IPS DF 19.7 (cell line): Measurements from ENCODE around the gene KCNMA1.

Experiments used
- DNase-seq: peaks from one replicate; pipeline ENCODE4 v3.0.0-alpha.2; 2013; ENCODE audit warnings: low read depth, low spot score

Gene KCNMA1

DNA sequence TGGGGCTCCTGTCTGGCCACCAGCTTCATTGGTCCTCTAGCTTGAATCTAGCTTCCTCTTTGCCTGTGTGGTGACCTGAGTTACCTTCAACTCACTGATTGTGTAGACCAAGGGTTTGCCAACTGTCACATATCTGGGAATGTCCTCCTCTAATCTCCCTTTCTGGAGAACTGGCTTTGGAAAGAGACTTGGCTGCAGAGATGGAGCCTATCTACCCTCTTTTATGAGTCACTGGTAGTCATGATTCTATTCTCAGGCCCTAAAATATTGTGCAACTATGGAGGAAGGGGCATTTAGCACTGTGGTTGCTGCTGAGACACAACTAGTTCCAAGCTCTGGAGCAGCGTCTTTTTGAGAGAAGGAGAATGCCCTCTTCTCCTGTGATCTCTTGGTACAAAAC, 691.3 kb downstream of the KCNMA1 start:
- DNase-seq, result no peak

- DNase-seq, result no peak
Observed at GRCh38 chr10:76945166-76945565, 692.4 kb downstream of the KCNMA1 start.

DNA sequence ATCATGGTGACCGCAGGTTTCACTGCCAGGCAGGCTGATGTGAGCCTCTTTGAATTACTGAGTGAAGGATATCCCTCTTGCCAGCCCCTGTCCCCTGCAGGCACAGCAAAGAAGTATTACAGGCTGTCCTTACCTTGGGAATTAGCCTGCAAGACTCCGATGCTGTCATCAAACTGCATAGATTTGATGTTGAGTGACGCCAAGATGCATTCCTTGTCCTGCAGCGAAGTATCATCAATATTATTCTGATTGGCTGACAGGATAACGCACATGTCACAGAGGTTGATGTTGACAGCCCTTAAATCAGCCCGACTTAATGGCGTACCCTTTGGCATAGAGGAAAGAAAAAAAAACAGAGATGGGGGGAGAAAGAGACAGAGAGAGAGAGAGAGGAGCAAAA, 693.0 kb downstream of the KCNMA1 start:
- no peak for DNase-seq

DNA sequence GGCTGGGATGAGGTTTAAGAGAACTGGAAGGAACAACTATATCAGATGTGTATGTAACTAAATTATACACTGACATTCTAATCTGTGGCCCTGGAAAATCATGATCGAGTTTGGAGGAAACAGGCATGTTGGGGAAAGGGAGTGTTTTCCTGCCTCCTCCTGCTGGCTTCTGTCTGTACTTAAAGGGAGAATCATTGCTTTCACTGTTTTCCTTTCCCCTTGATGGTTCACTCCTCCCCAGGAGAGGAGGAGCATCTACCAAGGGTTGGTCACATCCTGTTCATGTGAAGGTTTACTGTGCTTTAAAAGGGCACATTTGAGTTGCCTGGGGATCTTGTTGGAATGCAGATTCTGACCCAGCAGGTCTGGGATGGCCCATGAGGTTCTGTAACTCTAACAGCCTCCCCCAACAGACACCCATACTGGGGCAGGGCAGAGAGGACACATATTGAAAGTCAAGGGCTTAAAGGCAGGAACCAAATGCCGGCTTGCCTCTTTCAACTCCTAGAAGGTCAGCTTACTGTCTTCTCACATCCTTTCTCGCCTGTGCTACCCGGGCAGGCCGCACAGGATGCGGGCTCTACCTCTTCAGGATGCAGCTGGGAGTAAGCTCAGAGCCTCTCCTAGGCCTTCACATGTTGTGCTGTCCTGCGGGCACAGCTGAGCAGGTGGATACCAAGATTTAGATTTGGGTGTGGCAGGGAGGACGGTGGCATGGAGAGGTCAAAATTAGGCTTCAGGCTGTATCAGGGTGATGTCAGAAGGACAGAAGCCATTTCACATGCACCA, 694.8 kb downstream of the KCNMA1 start:
- DNase-seq, result no peak

DNA sequence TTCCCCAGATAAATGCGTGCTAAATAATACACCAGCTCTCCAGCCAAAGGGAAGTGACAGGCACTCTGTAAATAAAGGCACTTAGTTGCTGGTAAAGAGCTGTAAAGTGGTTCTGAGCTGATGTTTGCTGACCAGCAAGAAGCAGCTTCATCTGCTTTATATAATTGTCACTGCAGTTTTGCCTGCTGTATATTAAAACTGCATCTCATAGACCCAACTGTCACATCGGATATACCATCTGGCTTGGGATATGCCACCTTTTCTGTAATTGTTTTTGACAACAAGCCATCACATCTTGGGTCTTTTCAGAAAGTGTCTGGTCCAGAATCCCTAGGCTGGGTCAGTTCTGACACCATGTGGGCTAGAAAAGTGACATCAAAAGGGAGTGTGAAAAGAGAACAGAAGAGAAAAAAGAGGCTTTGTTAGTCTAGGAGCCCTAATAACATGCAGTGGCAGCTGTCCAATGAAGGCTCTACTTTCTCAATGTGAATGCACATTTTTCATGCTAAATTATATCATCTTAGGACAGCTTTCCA, 697.6 kb downstream of the KCNMA1 start:
- no peak for DNase-seq

DNA sequence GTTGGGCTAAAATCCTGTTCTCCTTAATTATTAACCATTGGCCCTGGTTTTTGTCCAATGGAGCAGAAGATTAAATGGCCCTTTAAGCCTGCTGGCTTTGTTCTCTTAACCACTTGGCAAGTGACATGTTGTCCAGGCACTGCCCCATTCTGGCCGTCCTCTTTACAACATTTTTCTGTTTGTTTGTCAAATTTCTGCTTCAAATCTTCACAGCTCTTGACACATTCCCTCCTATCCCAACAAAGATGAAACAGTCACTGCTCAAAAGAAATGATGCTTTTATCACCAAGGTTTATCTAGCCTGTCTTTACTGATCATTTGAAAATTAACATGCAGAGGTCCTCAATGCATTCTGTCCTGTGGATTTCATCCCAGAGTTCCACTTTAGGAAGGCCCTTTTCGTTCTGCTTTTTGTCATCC, 700.4 kb downstream of the KCNMA1 start:
- DNase-seq, result no peak

- DNase-seq, result no peak
Observed at GRCh38 chr10:76935941-76936613, 701.5 kb downstream of the KCNMA1 start.

DNA sequence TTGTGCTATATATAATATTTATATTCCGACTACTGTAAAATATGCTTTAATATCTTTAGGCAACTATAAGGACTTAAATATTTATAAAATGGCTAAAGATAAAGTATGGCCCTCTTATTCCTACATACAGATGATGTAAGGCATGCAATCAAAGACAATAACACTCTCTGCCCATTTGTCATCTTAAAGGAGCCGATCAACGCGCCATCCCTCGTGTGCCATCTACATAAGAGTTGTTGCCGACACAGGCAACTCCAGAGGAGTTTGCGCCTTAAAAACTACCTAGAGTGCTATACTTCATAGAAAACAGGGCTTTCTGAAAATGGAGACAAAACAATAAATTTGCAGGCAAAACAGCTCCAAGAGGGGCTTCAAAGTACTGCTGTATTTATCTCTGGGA, 709.0 kb downstream of the KCNMA1 start:
- DNase-seq, result no peak

GRCh38 chr10:76925636-76926405, 711.8 kb downstream of the KCNMA1 start:
- no peak for DNase-seq

DNA sequence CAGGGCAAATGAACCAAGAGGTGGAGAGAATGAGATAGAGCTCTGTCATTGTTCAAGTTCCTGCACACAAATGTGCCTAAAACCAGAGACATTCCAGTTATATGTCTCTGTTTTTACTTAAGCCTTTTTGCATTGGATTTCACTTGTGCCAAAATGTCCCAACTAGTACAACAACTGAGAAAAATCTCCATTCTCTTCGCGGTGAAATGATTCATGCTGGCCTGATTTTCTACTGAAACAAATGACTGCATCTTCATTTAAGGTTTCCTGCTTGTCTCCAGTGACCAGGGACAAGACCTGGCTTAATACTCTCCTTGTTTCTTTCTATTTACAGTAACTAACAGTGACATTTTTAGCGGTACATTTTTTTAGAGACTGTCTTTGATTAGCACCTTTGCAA, 714.9 kb downstream of the KCNMA1 start:
- DNase-seq, result no peak

DNA sequence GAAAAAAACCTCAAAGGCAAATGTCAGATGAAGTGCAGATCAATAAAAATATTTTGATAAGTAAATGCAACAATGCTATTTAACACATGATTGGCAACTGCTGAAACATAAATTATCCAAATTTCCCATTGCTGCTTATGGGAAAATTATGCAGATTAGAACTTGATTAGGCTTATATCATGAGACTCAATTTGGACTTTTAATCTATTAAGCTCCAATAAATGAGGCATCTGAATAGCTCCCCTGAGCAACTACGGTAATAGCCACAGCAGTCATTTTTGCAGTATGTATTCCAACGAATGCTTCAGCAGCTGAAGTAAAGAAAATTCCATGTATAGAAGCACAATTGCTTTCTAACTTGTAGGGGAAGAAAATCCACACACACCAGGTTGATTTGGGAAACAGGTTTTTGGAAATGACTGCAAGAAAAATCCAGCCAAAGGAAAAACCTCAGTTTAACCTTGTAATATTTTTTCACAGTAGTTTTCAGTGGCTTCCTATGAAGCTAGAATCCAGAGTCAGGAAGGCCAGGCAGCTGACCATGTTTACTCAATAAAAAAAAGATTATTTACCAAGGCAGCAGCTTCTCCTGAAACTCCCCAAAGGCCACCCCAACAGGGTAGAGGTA, 716.1 kb downstream of the KCNMA1 start:
- DNase-seq, result no peak

DNA sequence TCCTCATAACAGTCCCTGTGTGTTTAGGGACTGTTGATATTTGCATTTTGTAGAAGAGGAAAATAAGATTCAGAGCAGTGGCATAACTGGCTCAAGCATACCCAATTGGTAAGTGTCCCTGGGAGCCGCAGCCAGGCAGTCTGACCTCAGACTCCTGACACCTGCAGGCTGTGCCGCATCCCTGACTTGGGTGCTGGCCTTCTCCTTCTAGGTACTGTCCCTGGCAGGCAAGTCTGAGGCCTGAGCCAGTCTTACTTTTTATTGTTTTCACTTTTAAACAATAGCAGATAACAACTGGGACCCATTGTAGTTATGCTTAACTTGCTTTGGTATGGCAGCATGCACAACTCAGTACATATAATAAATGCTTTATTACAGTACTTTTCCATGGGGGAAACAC, 717.0 kb downstream of the KCNMA1 start:
- DNase-seq, result no peak

GRCh38 chr10:76918106-76918505, 719.5 kb downstream of the KCNMA1 start:
- no peak for DNase-seq

GRCh38 chr10:76917071-76917470, 720.5 kb downstream of the KCNMA1 start:
- DNase-seq, result no peak

DNA sequence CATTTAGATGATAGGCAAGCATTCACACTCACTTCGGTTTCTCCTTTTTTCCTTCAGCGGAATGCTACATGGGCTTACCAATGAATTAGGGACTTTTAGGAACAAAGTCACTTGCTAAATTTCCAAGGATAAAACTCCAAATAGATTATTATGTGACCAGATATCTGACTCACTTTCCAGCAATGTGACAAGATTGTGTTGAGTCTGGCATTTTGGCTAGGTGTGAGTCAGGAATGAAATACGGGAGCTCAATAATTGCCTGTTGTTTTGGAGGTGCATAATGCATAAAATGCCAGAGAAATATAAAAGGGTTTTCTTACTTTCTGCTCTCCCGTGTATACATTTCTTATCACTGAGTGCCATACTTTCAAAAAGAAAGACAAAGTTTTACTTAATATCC, 721.1 kb downstream of the KCNMA1 start:
- no peak for DNase-seq

DNA sequence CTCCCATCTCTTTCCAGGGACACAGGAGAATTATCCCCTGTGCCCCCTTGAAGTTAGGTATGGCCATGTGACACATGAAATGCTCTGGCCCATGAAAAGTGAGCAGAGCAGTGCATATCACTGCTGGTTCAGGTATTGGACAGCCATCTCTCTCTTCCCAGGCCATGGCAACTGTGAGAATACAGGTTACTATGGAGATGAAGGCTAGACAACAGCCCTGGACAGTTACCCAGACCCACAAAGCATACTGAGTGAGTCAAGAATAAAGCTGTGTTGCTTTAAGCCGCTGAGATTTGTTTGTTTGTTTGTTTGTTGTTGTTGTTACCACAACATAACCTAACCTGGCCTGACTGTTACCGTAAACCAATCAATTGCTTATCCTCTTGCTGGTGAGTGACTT, 722.3 kb downstream of the KCNMA1 start:
- DNase-seq, result no peak

- no peak for DNase-seq
Observed at GRCh38 chr10:76911184-76911583, 726.4 kb downstream of the KCNMA1 start.

- no peak for DNase-seq
Observed at GRCh38 chr10:76910184-76910962, 727.2 kb downstream of the KCNMA1 start.

DNA sequence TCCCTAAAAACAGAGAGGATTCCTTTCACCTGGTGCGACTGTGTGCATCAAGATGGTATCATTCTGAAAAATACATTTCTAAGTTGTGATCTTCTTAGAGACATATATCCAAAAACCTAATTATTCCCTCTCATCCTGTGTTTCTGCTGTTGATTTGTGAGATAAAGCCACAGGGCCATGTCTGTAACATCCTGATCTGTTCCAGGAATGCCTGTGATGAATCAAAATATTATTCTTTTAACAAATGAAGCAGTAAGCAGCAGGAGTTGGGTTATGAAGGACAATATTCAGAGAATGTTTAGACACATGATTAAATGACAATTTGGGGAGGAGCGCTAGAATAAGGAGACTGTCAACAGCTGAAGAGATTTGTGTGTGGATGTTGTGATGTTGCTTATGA, 731.4 kb downstream of the KCNMA1 start:
- no peak for DNase-seq

GRCh38 chr10:76905251-76905650, 732.4 kb downstream of the KCNMA1 start:
- no peak for DNase-seq

GRCh38 chr10:76903387-76903945, 734.1 kb downstream of the KCNMA1 start:
- no peak for DNase-seq
